T-helper 1 cell (primary cell): ENCODE measurements around the gene DDX31.

ENCODE experiments used
- DNase-seq, 5 donors: peaks; one replicate each; pipeline ENCODE4 v3.0.0-alpha.2; 2012 to 2020

Gene DDX31

GRCh38 chr9:132632413-132633129 is 37.2 kb downstream of the DDX31 start:
- DNase-seq, result no peak

GRCh38 chr9:132631685-132632084 is 38.1 kb downstream of the DDX31 start:
- no peak for DNase-seq

DNA sequence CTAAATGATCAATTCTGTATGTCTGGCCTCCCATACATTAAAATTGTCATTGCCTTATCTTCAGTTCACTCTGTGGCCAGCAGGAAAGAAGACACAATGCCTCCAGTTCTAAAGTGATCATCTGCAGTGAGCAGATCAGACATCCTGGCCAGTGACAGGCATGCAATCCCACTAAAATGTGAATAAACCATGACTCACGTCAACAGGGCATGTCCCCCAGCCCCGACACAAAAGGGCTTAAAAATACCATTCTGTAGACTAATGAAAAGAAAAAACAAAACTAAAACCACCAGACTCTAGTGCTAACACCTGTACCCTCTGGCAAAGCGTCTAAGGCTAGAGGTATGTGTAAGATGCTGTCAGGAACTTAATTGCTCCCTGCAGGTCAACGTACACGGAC is 38.5 kb downstream of the DDX31 start:
- DNase-seq, result no peak

- DNase-seq, result no peak
Measured at GRCh38 chr9:132630811-132631210, 39.0 kb downstream of the DDX31 start.

- DNase-seq, result no peak
Measured at GRCh38 chr9:132630116-132630515, 39.7 kb downstream of the DDX31 start.

GRCh38 chr9:132628746-132629145 is 41.0 kb downstream of the DDX31 start:
- DNase-seq, result no peak

- no peak for DNase-seq
Measured at GRCh38 chr9:132627594-132627993, 42.2 kb downstream of the DDX31 start.

- DNase-seq, result no peak
Measured at GRCh38 chr9:132627106-132627505, 42.7 kb downstream of the DDX31 start.

DNA sequence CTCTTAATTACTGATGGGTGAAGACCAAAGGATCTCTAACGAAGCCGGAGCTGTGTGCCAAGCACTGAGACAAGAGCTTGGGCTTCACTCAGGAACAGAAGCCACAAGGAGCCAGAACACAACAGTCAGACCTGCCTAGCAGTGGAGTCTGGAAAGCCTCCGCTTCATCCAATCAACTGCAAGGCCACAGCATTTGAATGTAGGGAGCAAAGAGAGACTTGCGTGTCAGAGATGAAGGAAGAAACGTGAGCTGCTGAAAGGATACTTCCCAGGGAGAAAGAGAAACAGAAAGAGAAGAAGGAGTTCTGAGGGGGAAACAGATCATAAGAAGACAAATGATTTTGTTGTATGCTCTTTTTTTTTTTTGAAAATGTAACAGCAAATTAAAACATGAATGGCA is 43.5 kb downstream of the DDX31 start:
- DNase-seq, result no peak

- no peak for DNase-seq
Measured at GRCh38 chr9:132622159-132622558, 47.6 kb downstream of the DDX31 start.

- DNase-seq, result no peak
Measured at GRCh38 chr9:132616725-132617124, 53.1 kb downstream of the DDX31 start.

GRCh38 chr9:132615774-132616173 is 54.0 kb downstream of the DDX31 start:
- no peak for DNase-seq

DNA sequence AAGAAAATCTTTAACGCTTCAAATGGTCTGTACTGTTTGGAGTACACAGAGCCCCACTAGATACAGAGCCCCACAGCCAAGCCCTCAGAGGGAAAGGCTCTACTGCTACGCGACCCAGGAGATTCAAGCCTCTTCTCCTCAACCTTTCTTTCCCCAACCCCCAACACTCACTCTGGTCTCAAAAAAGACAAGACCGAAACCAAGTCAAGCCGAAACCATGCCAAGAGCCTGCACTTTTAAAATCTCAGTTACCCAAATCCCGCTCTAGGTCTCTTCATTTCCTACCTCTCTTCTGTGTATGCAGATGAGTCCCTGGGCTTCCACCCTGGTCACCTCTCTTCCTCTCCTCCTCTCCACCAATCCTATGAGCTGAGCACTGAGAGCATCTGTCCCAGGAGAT is 55.5 kb downstream of the DDX31 start:
- DNase-seq, result no peak

DNA sequence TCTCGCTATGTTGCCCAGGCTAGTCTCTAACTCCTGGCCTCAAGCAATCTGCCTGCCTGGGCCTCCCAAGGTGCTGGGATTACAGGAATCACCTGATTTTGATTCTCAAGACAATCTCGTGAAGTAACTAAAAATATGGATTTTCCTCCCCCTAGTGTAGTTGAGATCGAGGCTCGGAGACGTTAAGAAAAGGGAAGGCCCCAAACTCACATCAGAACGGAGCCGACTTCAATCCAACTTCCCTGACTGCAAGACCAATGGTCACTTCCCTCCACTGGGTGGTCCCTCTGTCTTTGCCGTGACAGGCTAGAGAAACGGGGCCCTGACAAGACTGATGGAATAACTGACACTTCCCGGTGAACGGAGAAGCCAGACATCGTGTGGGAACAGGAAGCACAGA is 59.1 kb downstream of the DDX31 start:
- no peak for DNase-seq

GRCh38 chr9:132609829-132610228 is 60.0 kb downstream of the DDX31 start:
- no peak for DNase-seq

GRCh38 chr9:132609184-132609583 is 60.6 kb downstream of the DDX31 start:
- DNase-seq, result no peak

- DNase-seq, result no peak
Measured at GRCh38 chr9:132606066-132606465, 63.7 kb downstream of the DDX31 start.

- DNase-seq, result no peak
Measured at GRCh38 chr9:132605387-132605786, 64.4 kb downstream of the DDX31 start.

DNA sequence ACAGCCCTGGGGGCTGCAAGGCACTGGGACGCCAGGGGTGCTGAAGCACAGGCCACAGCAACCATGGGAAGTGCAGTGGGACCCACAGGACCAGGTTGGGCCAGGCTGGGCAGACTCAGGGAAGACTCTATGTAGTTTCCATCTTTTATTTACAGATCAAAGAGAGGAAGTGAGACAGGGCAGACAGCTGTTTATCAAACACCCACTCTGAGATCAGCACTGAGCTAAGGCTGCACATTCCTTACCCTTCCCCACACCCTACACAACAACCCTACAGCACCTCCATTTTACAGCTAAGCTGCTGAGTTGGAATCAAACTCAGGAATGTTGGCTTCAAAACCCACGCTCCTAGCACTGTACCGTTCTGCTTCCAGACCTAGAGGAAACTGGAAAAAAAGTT is 67.6 kb downstream of the DDX31 start:
- no peak for DNase-seq

DNA sequence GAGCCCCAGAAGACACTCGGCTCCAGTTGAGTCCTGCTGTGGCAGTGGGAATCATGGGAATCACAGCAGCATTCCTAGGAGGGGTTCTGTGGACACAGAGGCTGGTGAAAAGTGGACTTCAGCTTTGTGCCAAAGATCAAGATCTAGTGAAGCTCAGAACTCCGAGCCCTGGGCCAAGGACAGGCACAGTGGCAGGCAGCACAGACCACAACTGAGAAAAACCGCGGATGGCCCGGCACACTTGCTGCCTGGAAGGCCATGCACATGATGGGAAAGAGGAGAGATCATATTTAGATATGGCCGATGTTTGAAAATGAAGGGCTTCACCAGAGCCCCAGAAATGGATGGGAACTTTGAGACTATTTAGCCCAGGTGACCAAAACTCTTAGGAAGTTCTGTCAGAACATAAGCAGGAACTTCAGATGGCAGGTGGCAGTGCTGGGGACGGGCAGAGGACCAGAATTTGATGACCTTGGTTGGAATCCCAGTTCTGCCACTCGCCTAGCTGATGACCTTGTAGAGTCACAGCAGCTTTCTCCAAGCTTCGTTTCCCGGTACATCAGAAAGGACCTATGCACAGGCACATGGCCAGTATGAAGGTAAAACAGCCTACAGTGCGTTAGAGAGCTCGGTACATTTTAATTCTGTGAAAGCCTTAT is 69.3 kb downstream of the DDX31 start:
- DNase-seq, result no peak

GRCh38 chr9:132597073-132597775 is 72.6 kb downstream of the DDX31 start:
- no peak for DNase-seq

GRCh38 chr9:132596200-132596599 is 73.6 kb downstream of the DDX31 start:
- DNase-seq, result no peak

DNA sequence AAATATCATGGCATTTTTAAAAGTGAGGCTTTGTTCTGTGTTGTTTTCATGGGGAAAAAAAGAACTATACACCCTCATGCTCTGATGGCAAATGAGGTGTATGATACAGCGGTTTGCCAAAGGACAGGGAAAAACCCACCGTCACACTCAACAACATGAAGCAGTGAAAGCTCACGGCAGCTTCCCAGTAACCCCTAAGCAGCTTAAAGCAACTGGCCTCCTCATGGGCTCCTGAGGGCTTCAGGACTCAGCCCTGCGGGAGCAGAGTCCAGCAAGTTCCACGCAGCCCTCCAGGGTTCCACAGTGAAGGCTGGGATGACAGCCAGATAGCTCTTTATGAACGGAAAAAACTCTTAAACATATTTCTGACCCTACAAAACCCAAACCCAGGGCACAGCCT is 74.5 kb downstream of the DDX31 start:
- no peak for DNase-seq

DNA sequence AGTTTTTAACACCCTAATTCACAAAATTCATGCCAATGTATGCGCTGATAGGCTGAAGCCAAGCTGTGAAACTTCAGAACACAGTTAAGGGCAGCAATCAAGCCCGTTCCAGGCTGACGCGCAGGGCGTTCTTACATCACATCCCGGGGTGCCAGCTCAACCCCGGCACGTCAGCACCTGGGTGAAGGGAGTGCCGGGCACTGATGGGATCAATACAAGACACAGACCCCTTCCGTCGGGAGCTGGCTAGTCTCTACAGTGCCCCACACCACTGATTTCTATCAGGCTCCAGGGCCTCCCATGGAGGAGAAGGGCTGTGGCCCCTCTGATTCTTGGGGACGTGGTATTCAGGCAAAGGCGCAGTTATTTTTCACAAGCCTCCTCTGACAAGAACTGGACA is 75.4 kb downstream of the DDX31 start:
- DNase-seq, result no peak
